ENCODE data around the gene FMNL2. TPM values are rescaled to one million over a fixed set of nuclear protein-coding genes. Genes with fewer than 3 reads are reported as not detected.
A peak's percentile ranks its signal among the peaks of the same experiment; 100 is the strongest.

FMNL2 gene
- polyA plus RNA-seq, 10 donors: 21.4 to 41.1 (median 26.5) TPM

DNA sequence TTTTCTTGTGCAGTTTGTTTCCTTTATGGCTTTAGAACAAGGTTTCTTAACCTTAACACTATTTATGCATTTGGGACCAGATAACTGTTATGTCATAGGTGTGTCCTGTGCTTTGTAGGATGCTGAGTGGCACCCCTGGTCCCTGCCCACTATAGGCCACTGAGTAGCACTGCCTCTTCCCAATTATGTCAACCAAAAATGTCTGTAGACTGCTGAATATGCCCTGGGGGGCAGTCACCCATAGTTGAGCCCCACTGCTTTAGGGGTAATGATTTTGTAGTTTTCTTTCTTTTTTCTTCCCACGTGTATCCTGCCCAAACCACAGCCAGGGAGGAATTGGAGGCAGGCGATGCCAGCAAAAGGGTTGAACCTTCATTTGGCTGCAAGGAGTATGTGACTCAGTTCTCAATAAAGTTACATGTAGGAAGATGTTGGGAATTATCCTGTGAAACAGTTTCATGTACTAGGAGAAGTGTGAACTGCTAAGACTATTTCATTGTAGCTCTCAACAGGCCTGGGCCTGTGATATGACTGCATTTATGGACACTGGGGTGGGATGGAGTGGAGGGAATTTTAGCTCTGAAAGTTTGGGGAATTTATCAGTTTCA, 65.7 kb downstream of the FMNL2 start:
- no peak for DNase-seq

DNA sequence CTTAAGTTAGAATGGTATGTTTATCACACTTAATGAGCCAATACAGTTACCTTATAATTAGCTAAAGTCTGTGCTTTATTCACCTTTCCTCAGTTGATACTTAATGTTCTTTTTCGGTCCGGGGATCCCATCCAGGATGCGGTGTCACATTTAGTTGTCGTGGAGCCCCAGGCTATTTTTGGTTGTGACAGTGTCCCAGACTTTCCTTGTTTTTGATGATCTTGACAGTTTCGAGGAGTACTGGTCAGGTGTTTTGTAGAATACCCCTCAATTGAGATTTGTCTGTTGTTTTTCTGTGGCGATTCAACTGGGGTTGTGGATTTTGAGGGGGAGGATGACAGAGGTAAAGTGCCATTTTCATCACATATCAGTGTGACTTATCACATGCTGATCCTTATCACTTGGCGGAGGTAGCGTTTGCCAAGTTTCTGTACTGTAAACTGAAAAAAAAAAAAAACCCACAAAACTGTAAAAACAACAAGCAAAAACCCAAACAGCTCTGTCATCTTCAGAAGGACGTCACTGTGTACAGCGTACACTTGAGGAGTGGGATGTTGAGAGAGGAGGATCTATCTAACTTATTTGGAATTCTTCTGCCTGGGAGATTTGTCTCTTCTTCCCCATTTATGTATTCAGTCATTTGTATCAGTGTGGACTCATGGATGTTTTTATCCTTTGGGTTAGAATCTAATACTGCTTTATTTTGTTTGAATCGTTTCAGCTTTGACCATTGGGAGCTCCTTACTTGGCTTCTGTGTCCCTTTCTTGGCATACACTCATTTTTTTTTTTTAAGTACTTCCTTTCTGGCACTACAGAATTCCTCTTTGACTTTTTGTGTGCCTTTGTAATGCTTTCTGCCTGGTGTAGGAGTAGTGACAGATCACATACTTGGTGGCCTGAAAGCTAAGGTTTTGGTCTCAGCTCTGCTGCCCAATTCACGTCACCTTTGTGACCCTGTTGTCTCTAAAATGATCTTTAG, 68.1 kb downstream of the FMNL2 start:
- peak in 2 of 3 donors; percentile 31 to 47 for DNase-seq

DNA sequence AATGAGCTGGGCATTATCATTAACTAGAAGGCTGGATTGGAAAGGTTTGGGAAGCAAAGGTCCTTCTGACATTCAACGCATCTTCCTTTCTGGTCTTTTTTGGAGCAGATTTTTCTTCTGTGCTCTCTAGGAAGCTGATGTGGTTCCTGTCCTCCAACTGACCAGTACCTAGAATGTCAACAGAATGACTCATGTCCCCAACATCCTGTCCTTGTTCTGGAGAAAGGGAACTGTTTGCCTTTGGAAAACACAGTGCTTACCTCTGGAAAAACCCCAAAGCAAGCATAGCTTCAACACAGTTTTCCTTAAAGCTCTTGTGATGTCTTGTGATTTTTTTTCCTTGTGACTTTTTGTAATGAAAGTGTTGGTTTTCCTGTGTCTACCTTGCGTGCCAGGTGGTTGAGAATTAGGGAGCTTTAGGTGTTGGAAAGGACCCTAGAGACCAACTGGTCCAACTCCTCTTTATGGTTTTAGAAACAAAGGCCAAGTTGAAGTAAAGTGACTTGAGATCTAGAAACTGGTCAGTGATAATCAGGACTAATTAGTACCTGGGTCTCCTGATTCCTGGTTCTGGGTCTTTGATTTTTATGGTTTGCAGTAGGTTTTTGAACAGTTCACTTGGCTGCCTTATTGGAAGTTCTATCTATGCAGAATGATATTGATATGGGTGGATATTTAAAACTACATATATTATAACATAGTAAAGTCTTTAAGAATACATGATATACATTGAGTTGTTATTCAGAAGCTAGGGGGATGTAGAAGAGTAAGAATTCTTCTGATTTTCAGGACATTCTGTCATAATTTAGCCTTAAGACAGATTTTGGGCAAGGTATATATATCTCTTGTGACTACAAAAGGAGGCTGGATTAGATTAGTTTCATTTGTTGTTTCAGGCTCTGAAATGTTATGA, 70.5 kb downstream of the FMNL2 start:
- DNase-seq: no peak

GRCh38 chr2:152406119-152406835, 71.3 kb downstream of the FMNL2 start:
- DNase-seq: no peak

GRCh38 chr2:152406836-152407161, 71.8 kb downstream of the FMNL2 start:
- no peak for DNase-seq

DNA sequence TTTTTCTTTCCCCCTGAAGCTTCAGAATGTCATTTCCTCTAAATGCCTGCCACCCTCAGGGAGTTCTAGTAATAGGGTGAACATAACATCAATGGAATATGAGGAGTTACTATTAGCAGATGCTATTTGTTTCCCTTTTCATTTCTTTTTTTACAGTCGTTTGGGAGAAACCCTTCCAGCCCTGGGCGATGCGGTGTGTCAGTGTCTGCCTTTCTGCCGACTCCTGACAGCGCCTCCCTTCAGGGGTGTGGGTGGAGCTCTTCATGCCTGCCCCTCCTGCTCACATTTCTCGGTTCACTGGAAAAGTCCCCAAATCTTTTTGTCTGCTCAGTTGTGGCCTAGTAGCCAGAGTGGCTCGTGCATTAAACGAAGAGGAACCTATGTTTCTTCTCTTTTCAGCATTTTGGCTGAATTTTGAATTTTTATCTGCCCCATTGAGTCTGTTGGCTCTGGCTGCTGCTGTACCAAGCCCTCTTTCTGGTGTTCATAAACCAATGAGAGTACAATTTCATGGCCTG, 72.3 kb downstream of the FMNL2 start:
- DNase-seq: peak in 2 of 3 donors; percentile 26 to 48

- no peak for DNase-seq
Measured at GRCh38 chr2:152407806-152408205, 72.8 kb downstream of the FMNL2 start.

- no peak for DNase-seq
Measured at GRCh38 chr2:152408254-152408653, 73.3 kb downstream of the FMNL2 start.

GRCh38 chr2:152409386-152410164, 74.6 kb downstream of the FMNL2 start:
- DNase-seq: no peak

DNA sequence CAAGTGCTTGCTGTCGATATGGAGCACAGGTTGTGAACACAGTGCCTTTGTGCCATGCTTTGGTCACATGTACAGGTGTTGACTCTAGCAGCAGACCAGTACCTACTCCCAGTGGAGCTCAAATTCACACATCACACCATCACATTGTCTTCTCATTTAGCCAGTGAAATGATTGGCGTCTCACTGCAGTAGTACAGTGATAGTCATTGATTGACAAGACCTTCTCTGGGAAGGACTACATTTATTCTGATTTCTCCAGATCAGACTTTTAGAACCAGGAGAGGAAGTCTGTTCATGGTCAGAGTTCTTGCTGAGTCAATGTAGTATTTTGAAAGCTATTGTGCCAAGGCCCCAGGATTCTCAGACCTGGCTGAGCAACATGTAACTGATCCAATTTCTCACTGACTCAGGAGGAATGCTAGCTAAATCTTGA, 75.2 kb downstream of the FMNL2 start:
- no peak for DNase-seq

DNA sequence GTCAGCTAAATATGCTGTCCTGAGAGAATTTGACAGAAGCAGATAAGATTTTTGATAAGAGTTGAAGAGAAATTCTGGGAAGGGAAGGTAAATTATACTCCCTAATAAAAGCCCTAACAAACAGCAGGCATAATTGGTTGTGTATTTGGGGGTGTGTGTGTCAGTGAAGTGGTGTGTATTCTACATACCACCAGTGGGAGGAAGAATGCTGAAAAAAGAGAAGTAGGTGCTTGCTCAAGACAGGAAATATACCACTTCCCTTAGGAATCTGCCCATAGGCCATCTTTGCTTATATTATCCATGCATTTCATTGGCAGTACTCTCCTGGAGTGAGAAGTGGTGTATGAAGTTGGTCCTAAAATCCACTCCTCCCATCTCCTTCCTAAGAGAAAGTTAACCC, 76.2 kb downstream of the FMNL2 start:
- no peak for DNase-seq

GRCh38 chr2:152413228-152414030, 78.5 kb downstream of the FMNL2 start:
- DNase-seq: no peak

DNA sequence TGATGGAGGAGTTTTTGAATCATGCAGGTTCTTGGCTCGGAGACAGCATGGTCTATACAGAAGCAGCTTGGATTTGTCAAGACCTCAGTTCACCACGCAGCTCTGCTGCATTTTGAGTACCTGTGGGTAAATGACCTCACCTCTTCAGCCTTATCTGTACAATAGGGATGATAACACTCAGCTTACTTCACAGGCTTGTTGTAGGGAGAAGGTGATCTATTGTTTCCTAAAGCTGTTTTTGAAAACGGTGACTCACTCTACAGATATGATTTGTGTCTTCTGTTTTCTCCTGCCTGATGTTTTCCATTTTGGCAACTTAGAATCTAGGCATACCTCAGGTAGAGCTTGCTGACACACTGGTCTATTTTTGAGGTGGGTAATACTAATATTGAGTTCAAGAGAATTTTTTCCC, 80.3 kb downstream of the FMNL2 start:
- no peak for DNase-seq

- no peak for DNase-seq
Measured at GRCh38 chr2:152415796-152416195, 80.8 kb downstream of the FMNL2 start.

DNA sequence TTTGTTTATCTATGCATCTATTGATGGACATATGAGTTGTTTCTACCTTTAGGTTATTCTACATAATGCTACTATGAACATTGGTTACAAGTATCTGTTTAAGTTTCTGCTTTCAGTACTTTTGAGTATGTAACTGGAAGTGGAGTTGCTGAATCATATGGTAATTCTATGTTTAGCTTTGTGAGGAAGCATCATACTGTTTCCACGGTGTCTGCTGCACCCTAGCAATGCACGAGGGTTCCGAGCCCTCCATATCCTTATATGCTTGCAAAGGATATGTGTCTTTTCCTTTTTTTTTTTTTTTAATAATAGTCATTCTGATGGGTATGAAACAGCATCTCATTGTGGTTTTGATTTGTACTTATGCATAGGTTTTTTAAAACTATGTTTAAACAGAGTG, 83.7 kb downstream of the FMNL2 start:
- peak in 1 of 3 donors; percentile 50 for DNase-seq

- no peak for DNase-seq
Measured at GRCh38 chr2:152419944-152420343, 85.0 kb downstream of the FMNL2 start.

GRCh38 chr2:152420363-152420762, 85.4 kb downstream of the FMNL2 start:
- DNase-seq: no peak

- no peak for DNase-seq
Measured at GRCh38 chr2:152420936-152421335, 86.0 kb downstream of the FMNL2 start.

Measured in muscle of back (tissue), 11 donors.